Uterus (tissue), 4 donors: ENCODE measurements around the gene BMF. TPM values are rescaled to one million over a fixed set of nuclear protein-coding genes. Genes with fewer than 3 reads are reported as not detected.

Source experiments
- DNase-seq, 2 donors: peaks; one replicate each; pipeline ENCODE4 v3.0.0-alpha.2; 2019 to 2020
- H3K27ac ChIP-seq, 2 donors: fragments of 200-600 bp; sonication (generic); 1 replicate in 1 of 2; 2 replicates in 1 of 2; pipeline ENCODE4 v1.5.1; 2016 to 2018
- H3K27me3 ChIP-seq, 2 donors: fragments of 200-600 bp; sonication (generic); one replicate each; pipeline ENCODE4 v1.5.1; 2018 to 2019; ENCODE audit warnings: control low read depth in 1 of 2
- H3K36me3 ChIP-seq, 2 donors: fragments of 200-600 bp; sonication (generic); one replicate each; pipeline ENCODE4 v1.5.1; 2019; ENCODE audit warnings: control low read depth in 1 of 2
- H3K4me1 ChIP-seq, 2 donors: fragments of 200-600 bp; sonication (generic); one replicate each; pipeline ENCODE4 v1.5.1; 2018 to 2019; ENCODE audit warnings: control low read depth in 1 of 2
- H3K4me3 ChIP-seq, 2 donors: fragments of 200-600 bp; sonication (generic); 1 replicate in 1 of 2; 2 replicates in 1 of 2; pipeline ENCODE4 v1.5.1; 2018 to 2019; ENCODE audit warnings: mild to moderate bottlenecking in 1 of 2
- H3K9me3 ChIP-seq, 2 donors: fragments of 200-600 bp; sonication (generic); one replicate each; pipeline ENCODE4 v1.5.1; 2019; ENCODE audit warnings: control low read depth in 1 of 2
- CTCF ChIP-seq, 4 experiments: fragments of 200-600 bp in 2 of 4; fragments of 450-650 bp in 2 of 4; sonication (generic) in 2 of 4; IDR thresholded peaks; one replicate each; pipeline ENCODE4 v1.5.1; 2016 to 2019; ENCODE audit warnings: antibody characterized with exemption in 4 of 4, mild to moderate bottlenecking in 2 of 4, moderate library complexity in 1 of 4
- POLR2A ChIP-seq, 2 donors: fragments of 450-650 bp; IDR thresholded peaks; one replicate each; pipeline ENCODE4 v1.6.1; 2016; ENCODE audit warnings: antibody characterized with exemption in 2 of 2, mild to moderate bottlenecking in 1 of 2, moderate library complexity in 1 of 2
- intact Hi-C: fragments of 100-400 bp; cut with DNase I; formaldehyde crosslinking; loops from one replicate; pipeline ENCODE4 v1.15.1; 2023; ENCODE audit warnings: low total_unique reads
- total RNA-seq, 4 donors: library from RNA; depleted of rRNA in 3 of 4; stranded (reverse); fragments of >200 nt in 3 of 4; gene quantifications; one replicate each; pipeline versions ENCODE4 v1.1.0 to v1.2.4, GENCODE V29; 2014 to 2023
- donor health status: DM: yes; HTN: yes; CAD: no.

Gene BMF
- total RNA-seq, 4 donors from 2014 or later: 7.1 to 46.2 (median 22.6) TPM

DNA sequence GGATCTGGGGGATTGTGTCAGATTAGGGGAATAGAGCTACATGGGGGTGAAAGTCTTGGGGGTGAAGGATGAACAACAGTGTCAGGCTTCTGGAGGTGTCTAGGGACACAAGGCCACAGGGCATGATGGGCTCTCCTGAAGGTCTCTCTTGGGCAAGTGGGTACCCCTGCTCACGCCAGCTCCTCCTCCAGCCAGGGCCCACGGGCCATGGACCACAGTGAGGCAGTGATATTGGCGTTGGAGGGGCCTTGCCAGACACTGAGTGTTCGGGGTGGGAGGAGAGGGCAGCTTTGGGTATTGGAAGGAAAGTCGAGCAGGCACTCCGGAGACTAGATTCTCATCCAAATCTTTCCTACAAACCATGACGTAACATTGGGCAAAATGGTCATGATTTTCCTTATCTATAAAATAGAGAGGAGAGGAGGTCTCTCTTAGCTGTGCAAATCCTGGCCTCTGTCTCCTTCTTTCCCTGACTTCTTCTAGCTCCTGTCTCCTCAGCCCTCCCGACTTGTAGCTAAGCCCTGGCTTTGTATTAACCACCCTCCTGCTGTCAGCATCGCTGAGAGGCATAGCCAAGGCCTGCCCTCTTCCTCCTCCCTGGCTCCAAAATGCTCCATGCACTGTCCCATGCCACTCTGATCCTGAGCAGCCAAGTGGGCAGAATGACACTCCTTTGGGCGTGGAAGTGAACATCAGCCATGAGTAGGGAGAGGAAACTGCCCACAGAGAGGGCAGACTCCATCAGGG, 45.7 kb downstream of the BMF start:
- Histone ChIP-seq H3K9me3 (no peaks in the 10 kb centered on the region), H3K4me1 (no peaks in the 10 kb centered on the region), H3K27ac (no peak overlapping the region), H3K4me3 (no peak overlapping the region), H3K27me3 (no peaks in the 10 kb centered on the region), H3K36me3 (no peaks in the 10 kb centered on the region)
- TF ChIP-seq CTCF (IDR thresholded peaks at IDR 0.05) (no peak), POLR2A (IDR thresholded peaks at IDR 0.05) (no peak)
- intact Hi-C loops: no loop called here
- no peak for DNase-seq

GRCh38 chr15:40061212-40061901, 47.3 kb downstream of the BMF start:
- DNase-seq: no peak
- Histone ChIP-seq H3K36me3 (no peaks in the 10 kb centered on the region), H3K4me1 (no peaks in the 10 kb centered on the region), H3K27ac (no peak overlapping the region), H3K9me3 (no peaks in the 10 kb centered on the region), H3K27me3 (no peaks in the 10 kb centered on the region), H3K4me3 (no peak overlapping the region)
- no peak for TF ChIP-seq POLR2A (IDR thresholded peaks at IDR 0.05)
- no peak for TF ChIP-seq CTCF (IDR thresholded peaks at IDR 0.05)
- intact Hi-C loops: no loop called here

- H3K4me1 ChIP-seq: no peaks in the 10 kb centered on the region
Observed at GRCh38 chr15:40060236-40060961, 48.3 kb downstream of the BMF start.

GRCh38 chr15:40059821-40060220, 48.9 kb downstream of the BMF start:
- no peaks in the 10 kb centered on the region for H3K36me3 ChIP-seq
- TF ChIP-seq POLR2A (IDR thresholded peaks at IDR 0.05): no peak
- TF ChIP-seq CTCF (IDR thresholded peaks at IDR 0.05): no peak
- no peak for DNase-seq
- H3K9me3 ChIP-seq: no peaks in the 10 kb centered on the region
- H3K4me1 ChIP-seq: no peaks in the 10 kb centered on the region
- no peak overlapping the region for H3K4me3 ChIP-seq
- no peak overlapping the region for H3K27ac ChIP-seq
- intact Hi-C loops: no loop called here
- H3K27me3 ChIP-seq: no peaks in the 10 kb centered on the region

More at GRCh38 chr15:40060236-40060961, 48.3 kb downstream of the BMF start:
- no peak overlapping the region for H3K4me3 ChIP-seq
- no peak for DNase-seq
- no peaks in the 10 kb centered on the region for H3K27me3 ChIP-seq
- no peaks in the 10 kb centered on the region for H3K9me3 ChIP-seq
- TF ChIP-seq POLR2A (IDR thresholded peaks at IDR 0.05) (no peak), CTCF (IDR thresholded peaks at IDR 0.05) (no peak)
- intact Hi-C loops: no loop called here
- no peak overlapping the region for H3K27ac ChIP-seq
- H3K36me3 ChIP-seq: no peaks in the 10 kb centered on the region
